T-cell (primary cell): ENCODE measurements around the gene MICAL3. TPM values are rescaled to one million over a fixed set of nuclear protein-coding genes. Genes with fewer than 3 reads are reported as not detected.

Experiments used
- ATAC-seq, 4 experiments: fragments of 200-7000 bp in 3 of 4; fragments of 150-1000 bp in 1 of 4; cut with Tn5 transposase; replicated peaks in 1 of 4; 1 replicate in 3 of 4; 2 replicates in 1 of 4; pipeline ENCODE4 v1.10.0; 2021; ENCODE audit warnings: moderate library complexity in 3 of 4, mild to moderate bottlenecking in 2 of 4, moderate number of reproducible peaks in 1 of 4
- CTCF ChIA-PET, 2 donors: fragments of 300-600 bp; sonication (Branson Sonifier 250); formaldehyde crosslinking; loops; one replicate each; lab custom pipeline; 2022; ENCODE audit warnings: antibody characterized with exemption in 2 of 2; lab: Charles Lee
- POLR2A ChIA-PET, 2 donors: fragments of 300-600 bp; sonication (Branson Sonifier 250); formaldehyde crosslinking; loops; one replicate each; lab custom pipeline; 2022; ENCODE audit warnings: antibody characterized with exemption in 2 of 2; lab: Charles Lee
- DNase-seq, 35 experiments: peaks; one replicate each; pipeline versions ENCODE4 v3.0.0 to v3.0.0-alpha.2; 2013 to 2023
- H3K27ac ChIP-seq: one replicate; pipeline ENCODE4 v1.5.1; 2013; ENCODE audit warnings: low read length
- H3K27me3 ChIP-seq, 2 experiments: replicated peaks in 1 of 2; 1 replicate in 1 of 2; 2 replicates in 1 of 2; pipeline versions ENCODE4 v1.6.1 to v1.7.0; 2013; ENCODE audit warnings: low read length in 1 of 2, mixed read lengths in 1 of 2; ENCODE audit not compliant: control insufficient read depth in 2 of 2, insufficient read depth in 2 of 2; ENCODE audit errors: extremely low read depth in 1 of 2
- H3K36me3 ChIP-seq, 2 donors: 1 replicate in 1 of 2; 2 replicates in 1 of 2; pipeline versions ENCODE4 v1.6.1 to v1.7.0; 2013; ENCODE audit warnings: low read length in 1 of 2; ENCODE audit not compliant: control insufficient read depth in 2 of 2, insufficient read depth in 1 of 2; ENCODE audit errors: extremely low read depth in 1 of 2
- H3K4me1 ChIP-seq, 2 experiments: 1 replicate in 1 of 2; 2 replicates in 1 of 2; pipeline versions ENCODE4 v1.6.1 to v1.7.0; 2013; ENCODE audit warnings: low read length in 2 of 2, mixed read lengths in 1 of 2; ENCODE audit not compliant: insufficient read depth in 2 of 2, control insufficient read depth in 1 of 2; ENCODE audit errors: extremely low read depth in 1 of 2
- H3K4me3 ChIP-seq, 2 donors: 1 replicate in 1 of 2; 2 replicates in 1 of 2; pipeline versions ENCODE4 v1.5.1 to v1.7.0; 2013; ENCODE audit warnings: mild to moderate bottlenecking in 2 of 2, low read length in 1 of 2, moderate library complexity in 1 of 2; ENCODE audit not compliant: control insufficient read depth in 1 of 2; ENCODE audit errors: extremely low read depth in 1 of 2
- H3K9me3 ChIP-seq: 2 replicates; pipeline ENCODE4 v1.7.0; 2013
- H3K27ac Mint-ChIP-seq, 2 donors: one replicate each; pipeline ENCODE4 v1.8.0; 2020 to 2021; ENCODE audit warnings: mild to moderate bottlenecking in 2 of 2, mixed read lengths in 2 of 2
- H3K27me3 Mint-ChIP-seq, 2 donors: one replicate each; pipeline ENCODE4 v1.8.0; 2021 to 2022; ENCODE audit warnings: mixed read lengths in 2 of 2
- H3K36me3 Mint-ChIP-seq: one replicate; pipeline ENCODE4 v1.8.0; 2021; ENCODE audit warnings: mixed read lengths
- H3K4me1 Mint-ChIP-seq, 3 donors: one replicate each; pipeline ENCODE4 v1.8.0; 2020 to 2022; ENCODE audit warnings: mixed read lengths in 3 of 3, mild to moderate bottlenecking in 1 of 3
- H3K4me3 Mint-ChIP-seq, 3 donors: one replicate each; pipeline ENCODE4 v1.8.0; 2020 to 2022; ENCODE audit warnings: mild to moderate bottlenecking in 3 of 3, mixed read lengths in 3 of 3, moderate library complexity in 3 of 3
- H3K9me3 Mint-ChIP-seq, 3 donors: one replicate each; pipeline ENCODE4 v1.8.0; 2020 to 2022; ENCODE audit warnings: mixed read lengths in 3 of 3
- WGBS: methylation state at CpG from one replicate; pipeline ENCODE4 v1.1.5; 2013; ENCODE audit warnings: missing lambda C conversion rate; ENCODE audit not compliant: insufficient coverage; 5-methylcytosine and 5-hydroxymethylcytosine counted together
- total RNA-seq, 35 experiments: library from RNA in 6 of 35; stranded (reverse) in 6 of 35; fragments of 120-200 nt in 1 of 35; gene quantifications; one replicate each; pipeline versions ENCODE4 v1.2.1 to v1.2.4 and lab custom pipeline; 2013 to 2026

The MICAL3 gene
- total RNA-seq, 5 donors from 2014 or later (not counting 1 experiment from before 2014, with no cell fraction given), result 19.1 to 37.5 (median 22.3) TPM

DNA sequence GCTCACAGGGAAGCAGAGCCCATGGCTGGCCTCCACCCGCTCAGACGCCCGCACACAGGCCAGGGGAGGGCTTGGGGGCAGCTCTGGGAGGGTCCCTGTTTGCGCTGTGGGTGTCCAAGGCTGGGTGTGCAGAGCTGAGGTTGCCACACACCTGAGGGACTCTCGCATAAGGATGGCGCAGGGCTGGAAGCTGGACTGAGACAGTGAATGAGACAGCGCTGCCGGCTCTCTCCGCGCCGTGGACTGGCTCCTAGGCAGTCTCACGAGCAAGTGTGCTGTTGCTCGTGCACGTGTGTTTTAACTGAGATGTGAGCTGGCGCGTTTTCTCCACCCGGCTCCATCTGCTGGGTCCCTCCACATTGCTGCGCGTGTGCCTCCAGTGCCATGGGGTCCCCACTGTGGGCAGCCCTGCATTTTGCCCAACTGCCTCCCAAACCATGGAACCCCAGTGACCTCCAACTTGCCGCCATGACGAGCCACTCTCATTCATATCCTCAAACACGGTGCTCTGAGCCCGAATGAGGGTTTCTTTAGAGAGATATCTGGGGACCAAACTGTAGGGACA, 245.9 kb downstream of the MICAL3 start:
- POLR2A ChIA-PET, result interaction anchor here in 1 of 2 donors (0.6 kb wide), 1 partner anchor 9 kb away, joined by 3 read pairs; no protein-coding TSS in a partner anchor
- Mint-ChIP-seq H3K4me1 (peaks cover 73 to 79% (median 76%) of the 10 kb centered on the region in 3 donors), H3K4me3 (peak overlapping the region; percentile 91 to 97 (median 95)), H3K36me3 (no peaks in the 10 kb centered on the region), H3K27me3 (no peaks in the 10 kb centered on the region), H3K27ac (peak overlapping the region; percentile 77 to 96), H3K9me3 (no peaks in the 10 kb centered on the region)
- WGBS, result 90% methylated on average over 21 of the region's 23 CpGs
- Histone ChIP-seq H3K27me3 (no peaks in the 10 kb centered on the region), H3K9me3 (no peaks in the 10 kb centered on the region), H3K4me1 (peaks cover 18 to 82% of the 10 kb centered on the region in 2 experiments), H3K36me3 (peaks cover 0 to 2% of the 10 kb centered on the region in 2 donors), H3K4me3 (peak overlapping the region; percentile 83 to 93), H3K27ac (peak overlapping the region; percentile 96)
- CTCF ChIA-PET, result interaction anchor here in 1 of 2 donors (0.5 kb wide), 1 partner anchor 7 kb away, joined by 4 read pairs; no protein-coding TSS in a partner anchor
- no peak for DNase-seq
- ATAC-seq, result no peak

DNA sequence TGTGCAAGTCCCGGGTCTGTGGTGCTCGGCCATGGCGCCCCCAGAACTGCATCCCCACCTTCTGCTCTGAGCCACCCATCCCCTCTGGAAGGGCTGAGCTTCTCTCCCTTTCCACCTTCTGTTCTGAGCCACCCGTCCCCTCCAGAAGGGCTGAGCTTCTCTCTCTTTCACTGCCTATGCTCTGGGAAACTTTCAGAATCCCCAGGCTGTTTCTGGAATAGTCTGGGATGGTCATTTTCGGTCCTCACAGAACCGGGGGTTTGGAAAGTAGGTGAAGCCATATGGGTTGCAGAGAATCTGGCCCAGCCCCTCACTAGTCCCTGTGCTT, 246.7 kb downstream of the MICAL3 start:
- H3K4me3 ChIP-seq, result peak overlapping the region; percentile 83 to 93
- H3K9me3 ChIP-seq, result no peaks in the 10 kb centered on the region
- ChIA-PET CTCF (interaction anchor here in 1 of 2 donors (0.8 to 1.0 kb wide), 3 partner anchors 11 to 37 kb away, joined by 3 read pairs; no protein-coding TSS in a partner anchor), POLR2A (interaction anchor here in 1 of 2 donors (0.5 to 0.7 kb wide), 2 partner anchors 8 to 44 kb away, joined by 3 to 5 read pairs; no protein-coding TSS in a partner anchor)
- no peak for DNase-seq
- H3K9me3 Mint-ChIP-seq, result no peaks in the 10 kb centered on the region
- ATAC-seq, result no peak
- WGBS, result 39% methylated on average over 3 of the region's 6 CpGs
- H3K4me3 Mint-ChIP-seq, result peak overlapping the region; percentile 91 to 97 (median 95)
- H3K36me3 ChIP-seq, result no peaks in the 10 kb centered on the region
- H3K36me3 Mint-ChIP-seq, result no peaks in the 10 kb centered on the region
- H3K27me3 ChIP-seq, result no peaks in the 10 kb centered on the region
- H3K4me1 ChIP-seq, result peaks cover 23 to 90% of the 10 kb centered on the region in 2 experiments
- peaks cover 79 to 84% (median 84%) of the 10 kb centered on the region in 3 donors for H3K4me1 Mint-ChIP-seq
- H3K27ac ChIP-seq, result peak overlapping the region; percentile 96
- H3K27ac Mint-ChIP-seq, result peak overlapping the region; percentile 96 to 99
- H3K27me3 Mint-ChIP-seq, result no peaks in the 10 kb centered on the region

DNA sequence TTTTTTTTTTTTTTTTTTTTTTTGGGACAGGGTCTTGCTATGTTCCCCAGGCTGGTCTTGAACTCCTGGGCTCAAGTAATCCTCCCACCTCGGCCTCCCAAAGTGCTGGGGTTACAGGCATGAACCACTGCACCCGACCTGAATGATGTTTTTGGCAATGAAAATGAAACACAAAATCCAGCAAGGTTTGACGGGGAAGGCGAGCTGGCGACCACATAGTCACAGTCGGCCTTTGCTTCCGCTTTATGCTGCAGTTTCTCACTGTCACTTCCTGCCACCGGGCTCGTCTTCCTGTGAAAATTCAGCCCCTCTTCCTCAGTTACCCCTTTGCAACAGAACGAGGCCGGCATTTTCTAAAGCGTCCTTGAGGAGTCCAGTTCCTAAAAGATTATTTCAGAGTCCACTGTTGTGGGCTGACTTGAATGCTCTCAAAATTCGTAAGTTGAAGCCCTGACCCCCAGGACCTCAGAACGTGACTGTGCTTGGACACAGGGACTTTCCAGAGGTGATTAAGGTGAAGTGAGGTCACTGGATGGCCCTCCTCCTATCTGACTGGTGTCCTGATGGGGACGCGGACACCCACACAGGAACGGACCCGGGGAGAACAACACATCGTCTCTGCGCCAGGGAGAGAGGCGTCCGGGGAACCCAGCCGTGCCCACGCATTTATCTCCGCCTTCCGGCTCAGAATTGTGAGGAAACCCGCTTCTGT, 247.2 kb downstream of the MICAL3 start:
- 9% methylated on average over 27 of the region's 27 CpGs for WGBS
- H3K4me3 ChIP-seq, result peak overlapping the region; percentile 83 to 93
- no peaks in the 10 kb centered on the region for H3K36me3 ChIP-seq
- no peaks in the 10 kb centered on the region for H3K27me3 Mint-ChIP-seq
- ChIA-PET POLR2A (interaction anchor here in 1 of 2 donors (0.7 kb wide), 1 partner anchor 44 kb away, joined by 5 read pairs; no protein-coding TSS in a partner anchor), CTCF (interaction anchor here in 1 of 2 donors (0.6 to 1.0 kb wide), 5 partner anchors 10 to 70 kb away, joined by 3 to 4 read pairs (median 3); no protein-coding TSS in a partner anchor)
- H3K36me3 Mint-ChIP-seq, result no peaks in the 10 kb centered on the region
- peaks cover 80 to 85% (median 84%) of the 10 kb centered on the region in 3 donors for H3K4me1 Mint-ChIP-seq
- no peaks in the 10 kb centered on the region for H3K9me3 Mint-ChIP-seq
- peaks cover 23 to 93% of the 10 kb centered on the region in 2 experiments for H3K4me1 ChIP-seq
- ATAC-seq (peak; percentile 49 to 62 (median 58)), DNase-seq (peak; percentile 50 to 87 (median 69))
- peak overlapping the region; percentile 96 for H3K27ac ChIP-seq
- H3K4me3 Mint-ChIP-seq, result peak overlapping the region; percentile 91 to 97 (median 95)
- peak overlapping the region; percentile 96 to 99 for H3K27ac Mint-ChIP-seq
- H3K9me3 ChIP-seq, result no peaks in the 10 kb centered on the region
- no peaks in the 10 kb centered on the region for H3K27me3 ChIP-seq

DNA sequence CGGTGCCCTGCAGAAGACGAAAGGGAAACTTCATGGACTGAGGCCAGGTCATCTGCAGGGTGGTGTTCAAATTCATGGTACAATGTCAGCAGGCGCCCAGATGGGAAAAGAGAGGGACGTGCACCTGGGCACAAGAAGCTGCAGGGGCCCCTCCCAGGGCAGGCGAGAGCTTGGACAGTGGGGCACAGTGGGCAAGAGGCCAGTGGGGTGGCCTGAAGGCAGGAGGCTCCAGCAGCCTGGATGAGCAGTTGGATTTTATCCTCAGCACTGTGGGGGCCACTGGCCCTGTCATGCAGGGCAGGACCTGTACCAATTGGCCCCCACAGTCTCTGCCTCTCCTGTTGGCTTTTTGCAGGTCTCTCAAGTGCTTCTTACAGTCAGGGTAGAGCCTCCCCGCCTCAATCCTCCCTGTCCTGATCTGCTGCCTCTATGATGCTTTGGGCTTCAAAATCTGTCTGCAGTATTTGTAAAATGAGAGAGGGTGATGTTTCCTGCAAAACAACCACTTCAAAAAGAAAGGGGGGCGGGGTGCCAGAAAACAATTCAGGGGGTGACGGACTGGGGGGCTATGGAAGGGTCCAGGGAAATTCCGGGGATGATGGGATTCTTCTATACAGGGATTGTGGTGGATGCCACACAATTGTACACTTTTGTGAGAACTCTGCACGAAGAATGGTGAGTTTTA, 248.4 kb downstream of the MICAL3 start:
- POLR2A ChIA-PET, result no interaction called here
- no peak overlapping the region for H3K4me3 ChIP-seq

DNA sequence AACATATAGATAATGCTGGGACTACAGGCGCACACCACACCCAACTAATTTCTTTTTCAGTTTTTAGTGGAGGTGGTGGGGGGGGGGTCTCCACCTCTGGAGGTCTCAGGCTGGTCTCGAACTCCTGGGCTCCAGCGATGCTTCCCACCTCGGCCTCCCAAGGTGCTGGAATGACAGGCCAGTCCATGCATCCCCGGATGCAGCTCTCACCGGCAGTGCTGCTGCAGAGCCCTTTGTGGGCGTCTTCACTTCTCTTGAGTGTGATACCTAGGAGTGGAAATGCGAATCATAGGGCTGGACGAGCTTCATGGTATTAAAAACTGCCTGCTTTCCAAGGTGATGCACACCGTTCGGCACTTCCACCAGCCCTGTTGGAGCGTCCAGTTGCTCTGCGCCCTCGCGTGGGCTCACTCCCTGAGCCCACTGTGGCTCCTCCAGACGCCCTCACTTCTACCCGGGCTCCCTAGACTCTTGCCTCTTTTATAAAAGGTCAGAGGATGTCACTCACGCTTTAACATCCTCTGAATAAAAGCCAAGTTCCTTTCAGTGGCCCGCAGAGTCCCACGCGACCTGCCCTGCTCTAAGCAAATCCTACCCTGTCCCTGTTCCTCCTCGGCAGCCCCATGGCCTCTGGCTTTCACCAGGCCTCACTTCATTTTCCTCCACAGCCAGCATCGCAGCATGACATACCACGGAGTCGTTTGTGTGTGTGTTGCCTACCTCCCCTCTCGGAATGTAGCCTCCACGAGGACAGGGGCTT, 249.3 kb downstream of the MICAL3 start:
- peak overlapping the region; percentile 96 for H3K27ac ChIP-seq
- Mint-ChIP-seq H3K4me1 (peaks cover 81 to 84% (median 82%) of the 10 kb centered on the region in 3 donors), H3K9me3 (no peaks in the 10 kb centered on the region), H3K36me3 (peaks cover 3% of the 10 kb centered on the region), H3K27me3 (no peaks in the 10 kb centered on the region), H3K4me3 (peak overlapping the region; percentile 91 to 97 (median 95)), H3K27ac (peak overlapping the region; percentile 96 to 99)
- DNase-seq, result peak in 1 of 35 experiments; percentile 31
- CTCF ChIA-PET, result interaction anchor here in 1 of 2 donors (0.6 to 1.2 kb wide), 2 partner anchors 9 to 10 kb away, joined by 3 to 5 read pairs; no protein-coding TSS in a partner anchor
- no peaks in the 10 kb centered on the region for H3K36me3 ChIP-seq
- POLR2A ChIA-PET, result no interaction called here
- peaks cover 27 to 89% of the 10 kb centered on the region in 2 experiments for H3K4me1 ChIP-seq
- H3K4me3 ChIP-seq, result peak overlapping the region in 1 of 2 donors; percentile 46
- WGBS, result 58% methylated on average over 20 of the region's 27 CpGs
- peak in 1 of 4 experiments; percentile 14 for ATAC-seq
- no peaks in the 10 kb centered on the region for H3K9me3 ChIP-seq
- H3K27me3 ChIP-seq, result no peaks in the 10 kb centered on the region

More for the DNA sequence above, 248.4 kb downstream of the MICAL3 start:
- no peaks in the 10 kb centered on the region for H3K36me3 ChIP-seq
- 93% methylated on average over 5 of the region's 10 CpGs for WGBS
- H3K27ac ChIP-seq, result peak overlapping the region; percentile 96
- CTCF ChIA-PET, result no interaction called here
- peaks cover 82 to 87% (median 84%) of the 10 kb centered on the region in 3 donors for H3K4me1 Mint-ChIP-seq
- peak overlapping the region; percentile 91 to 97 (median 95) for H3K4me3 Mint-ChIP-seq
- peak in 1 of 4 experiments; percentile 32 for ATAC-seq
- DNase-seq, result peak in 19 of 35 experiments; percentile 10 to 60 (median 32)
- no peaks in the 10 kb centered on the region for H3K27me3 Mint-ChIP-seq
- H3K9me3 Mint-ChIP-seq, result no peaks in the 10 kb centered on the region
- peak overlapping the region; percentile 96 to 99 for H3K27ac Mint-ChIP-seq
- no peaks in the 10 kb centered on the region for H3K36me3 Mint-ChIP-seq
- no peaks in the 10 kb centered on the region for H3K27me3 ChIP-seq
- H3K4me1 ChIP-seq, result peaks cover 27 to 91% of the 10 kb centered on the region in 2 experiments
- no peaks in the 10 kb centered on the region for H3K9me3 ChIP-seq
